GM10266 (cell line): ENCODE measurements around the gene MRPL11.

Source experiments
- DNase-seq: peaks from one replicate; pipeline ENCODE4 v3.0.0; 2012; ENCODE audit errors: extremely low spot score
- TF ChIP-seq, protein P1 (sequence below): IDR thresholded peaks from 2 replicates; pipeline ENCODE4 v1.5.1; 2012; ENCODE audit warnings: mild to moderate bottlenecking, low read depth; ENCODE audit not compliant: control insufficient read depth, insufficient read depth; ENCODE audit errors: missing control alignments

MRPL11 gene

DNA sequence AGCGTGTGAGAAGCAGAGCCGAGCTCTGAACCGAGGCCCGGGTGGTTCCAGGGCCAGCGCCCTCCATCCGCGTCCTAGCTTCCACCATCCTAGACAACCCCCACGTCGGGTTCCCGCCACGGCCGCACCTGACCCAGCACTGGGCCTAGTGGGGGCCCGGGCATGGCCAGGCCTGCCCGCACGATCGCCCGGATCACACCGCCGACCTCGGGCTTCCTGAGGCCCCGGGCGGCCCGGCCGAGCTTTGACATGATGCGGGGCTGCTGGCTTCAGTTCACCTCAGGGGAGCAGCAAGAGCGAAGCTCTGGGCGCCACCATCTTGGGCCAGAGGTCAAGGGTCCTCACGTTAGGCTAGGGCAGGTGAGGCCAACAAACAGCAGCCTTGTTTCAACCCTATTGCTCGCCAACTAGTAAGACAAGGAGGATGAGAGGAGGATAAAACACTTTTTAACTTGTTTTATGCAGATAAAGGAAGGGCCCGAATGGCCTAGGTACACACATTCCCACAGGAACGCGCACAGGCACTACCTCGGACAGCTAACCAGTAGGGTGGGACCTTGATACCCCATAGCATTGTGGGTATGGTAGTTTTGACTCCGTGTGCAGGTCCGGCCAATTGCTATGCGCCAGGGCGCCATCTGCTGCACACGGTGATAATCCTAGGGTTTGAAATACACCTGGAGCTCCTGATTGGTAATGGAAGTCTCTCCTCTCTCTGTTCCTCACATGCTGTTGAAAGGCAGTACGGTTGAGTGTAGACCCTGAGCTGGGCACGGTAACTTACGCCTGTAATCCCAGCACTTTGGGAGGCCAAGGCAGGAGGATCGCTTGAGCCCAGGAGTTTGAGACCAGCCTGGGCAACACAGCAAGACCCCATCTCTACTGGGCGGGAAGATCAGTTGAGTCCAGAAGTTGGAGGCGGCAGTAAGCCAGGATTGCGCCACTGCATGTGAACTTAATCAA is at the start of gene MRPL11:
MRPL11 (minus strand) TSS at position 345 of the 963 bp plus-strand sequence; CDS start at position 251, 94 bp downstream.
- TF ChIP-seq, protein P1, sequence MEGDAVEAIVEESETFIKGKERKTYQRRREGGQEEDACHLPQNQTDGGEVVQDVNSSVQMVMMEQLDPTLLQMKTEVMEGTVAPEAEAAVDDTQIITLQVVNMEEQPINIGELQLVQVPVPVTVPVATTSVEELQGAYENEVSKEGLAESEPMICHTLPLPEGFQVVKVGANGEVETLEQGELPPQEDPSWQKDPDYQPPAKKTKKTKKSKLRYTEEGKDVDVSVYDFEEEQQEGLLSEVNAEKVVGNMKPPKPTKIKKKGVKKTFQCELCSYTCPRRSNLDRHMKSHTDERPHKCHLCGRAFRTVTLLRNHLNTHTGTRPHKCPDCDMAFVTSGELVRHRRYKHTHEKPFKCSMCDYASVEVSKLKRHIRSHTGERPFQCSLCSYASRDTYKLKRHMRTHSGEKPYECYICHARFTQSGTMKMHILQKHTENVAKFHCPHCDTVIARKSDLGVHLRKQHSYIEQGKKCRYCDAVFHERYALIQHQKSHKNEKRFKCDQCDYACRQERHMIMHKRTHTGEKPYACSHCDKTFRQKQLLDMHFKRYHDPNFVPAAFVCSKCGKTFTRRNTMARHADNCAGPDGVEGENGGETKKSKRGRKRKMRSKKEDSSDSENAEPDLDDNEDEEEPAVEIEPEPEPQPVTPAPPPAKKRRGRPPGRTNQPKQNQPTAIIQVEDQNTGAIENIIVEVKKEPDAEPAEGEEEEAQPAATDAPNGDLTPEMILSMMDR = peak; percentile 82
- DNase-seq = peak; percentile 98

DNA sequence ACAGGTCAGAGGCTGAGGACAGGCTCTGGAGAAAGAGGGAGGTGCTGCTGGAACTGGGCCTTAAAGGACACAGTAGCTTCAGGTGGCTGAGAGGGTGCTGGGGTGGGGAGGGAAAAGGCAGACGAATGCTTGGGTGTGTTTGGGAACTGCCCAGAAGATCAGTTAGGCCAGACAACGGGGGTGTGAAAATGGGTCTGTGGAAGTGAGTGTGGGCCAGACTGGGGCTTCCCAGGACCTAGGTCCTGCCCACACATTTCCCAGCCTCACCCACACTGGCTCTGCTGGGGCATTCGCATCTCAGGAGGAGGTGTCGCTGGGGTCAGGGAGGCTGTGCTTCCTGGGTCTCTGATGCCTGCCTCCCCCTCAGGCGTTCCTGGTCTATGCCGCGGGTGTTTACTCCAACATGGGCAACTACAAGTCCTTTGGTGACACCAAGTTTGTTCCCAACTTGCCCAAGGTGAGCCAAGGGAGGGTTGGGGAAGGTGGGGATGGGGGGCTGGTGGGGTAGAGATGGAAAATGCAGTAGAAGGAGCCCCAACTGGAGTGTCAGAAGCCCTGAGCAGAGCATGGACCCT is 46.2 kb upstream of the MRPL11 start:
- DNase-seq = no peak
- TF ChIP-seq, protein P1 = no peak

DNA sequence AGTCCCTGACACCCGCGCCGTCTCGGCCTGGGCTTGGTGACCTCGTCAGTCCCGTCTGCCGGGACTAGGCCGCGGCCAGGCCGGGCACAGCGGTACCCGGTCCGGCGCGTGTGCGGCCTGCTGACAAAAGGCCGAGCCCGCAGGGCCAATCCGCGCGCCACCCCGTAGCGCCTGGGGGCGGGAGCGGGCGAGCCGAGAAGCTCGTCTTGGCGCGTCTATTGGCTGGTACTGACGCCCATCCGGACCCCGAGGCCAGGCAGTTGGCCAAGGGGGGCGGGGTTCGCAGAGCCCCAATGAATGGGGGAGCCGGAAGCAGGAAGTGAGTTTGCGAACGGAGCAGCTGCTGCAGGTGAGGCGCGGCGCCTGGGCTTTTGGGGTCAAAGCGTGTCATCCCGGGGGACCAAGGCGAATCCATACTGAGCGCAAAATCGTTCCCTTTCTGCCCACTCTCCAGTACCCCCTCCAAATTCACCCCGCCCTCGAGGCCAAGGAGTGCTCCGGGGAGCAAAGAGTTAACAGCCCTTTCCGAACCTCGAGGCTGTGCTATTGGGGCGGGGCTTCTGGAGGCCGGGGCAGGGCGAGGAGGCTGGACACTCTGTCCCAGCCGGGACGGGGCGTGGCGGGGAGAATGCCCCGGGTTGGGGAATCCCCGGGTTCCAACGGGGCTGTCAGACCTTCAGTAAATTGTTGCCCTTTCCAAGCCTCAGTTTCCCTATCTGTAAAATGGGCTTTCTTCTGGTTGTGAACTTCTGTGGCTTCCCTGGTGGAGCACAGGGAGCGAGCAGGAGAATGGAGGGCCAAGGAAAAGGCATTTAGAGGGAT is 41.7 kb upstream of the MRPL11 start, which contains the start of gene DPP3:
DPP3 (plus strand) TSS at position 318 of the 822 bp plus-strand sequence. CDS start 1,767 bp downstream, outside the sequence.
- TF ChIP-seq, protein P1 = no peak

DNA sequence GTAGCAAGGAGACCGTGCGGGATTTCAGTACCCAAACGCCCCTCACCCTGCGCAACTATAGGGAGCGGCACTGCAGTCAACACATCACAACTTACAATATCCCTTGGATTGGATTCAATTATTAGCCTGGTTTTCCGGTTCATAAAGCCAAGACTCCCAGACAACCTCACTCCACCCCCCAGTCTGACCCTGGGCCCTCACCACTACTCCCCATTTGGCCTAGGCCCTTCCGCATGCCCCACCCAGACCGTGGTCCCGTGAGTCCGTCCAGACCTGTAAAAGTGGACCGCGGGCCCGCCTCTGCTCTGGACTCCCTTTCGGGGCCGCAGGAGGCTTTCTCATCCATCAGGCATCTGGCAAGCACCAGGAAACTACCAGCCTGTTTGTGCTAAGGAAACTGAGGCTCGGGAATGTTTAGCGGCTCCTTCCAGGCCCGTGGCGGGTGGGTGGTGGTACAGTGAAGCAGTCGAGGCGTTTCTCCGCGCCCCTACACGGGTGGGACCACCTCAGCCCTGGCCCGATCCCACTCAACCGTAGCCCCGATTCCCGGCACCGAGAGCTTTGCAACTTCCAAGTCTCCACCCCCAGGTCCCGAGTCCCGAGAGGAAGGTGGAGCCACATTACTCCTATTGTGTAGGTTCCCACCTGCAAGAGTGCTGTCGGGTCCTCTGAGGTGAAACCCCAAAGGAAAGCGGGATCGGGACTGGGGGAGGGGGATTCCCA is 40.9 kb upstream of the MRPL11 start:
- TF ChIP-seq, protein P1 = no peak
- DNase-seq = peak; percentile 47

More for the DNA sequence above, 41.7 kb upstream of the MRPL11 start, which contains the start of gene DPP3:
- DNase-seq = peak; percentile 100

DNA sequence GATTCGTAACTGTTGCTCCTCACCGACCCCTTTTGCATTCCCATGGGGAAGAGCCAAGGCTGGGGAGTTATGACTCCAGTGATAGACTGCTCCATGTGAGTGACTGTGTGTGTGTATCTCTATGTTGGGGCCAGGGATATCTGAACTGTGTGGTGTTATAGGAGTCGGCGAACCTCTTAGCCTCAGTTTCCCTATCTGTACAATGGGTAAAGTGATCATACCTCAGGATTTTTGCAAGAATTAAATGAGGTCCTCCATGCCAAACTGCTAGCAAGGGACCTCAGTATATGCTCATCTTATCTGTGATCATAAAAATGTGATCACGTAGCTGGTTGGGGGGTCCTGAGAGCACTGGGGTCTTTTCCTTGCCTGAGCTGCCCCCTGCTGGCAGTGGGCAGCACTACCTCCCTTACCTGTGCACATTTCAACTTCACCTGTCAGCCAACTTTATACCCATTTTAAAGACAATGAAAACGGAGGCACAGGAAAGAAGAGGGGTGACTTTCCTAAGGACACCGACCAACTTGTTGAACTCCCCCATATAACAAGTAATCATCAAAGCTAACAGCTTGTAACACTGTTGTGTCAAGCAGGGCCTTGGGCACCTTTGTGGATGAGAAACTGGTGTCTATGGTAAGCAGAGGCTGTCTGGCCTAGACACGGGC is 40.2 kb upstream of the MRPL11 start:
- TF ChIP-seq, protein P1 = peak; percentile 79
- DNase-seq = peak; percentile 76
